K562 (cell line): Measurements from ENCODE around the gene KCNH2. TPM values are rescaled to one million over a fixed set of nuclear protein-coding genes. Genes with fewer than 3 reads are reported as not detected.

Source experiments
- CBFA2T2 ChIP-seq: fragments of 450-650 bp; conservative IDR thresholded peaks from 2 replicates; pipeline ENCODE4 v1.6.1; 2017; ENCODE audit warnings: mild to moderate bottlenecking
- ELF4 ChIP-seq: fragments of 450-650 bp; formaldehyde crosslinking; IDR thresholded peaks from 2 replicates; pipeline ENCODE4 v1.4.0; 2022; ENCODE audit warnings: missing genetic modification characterization
- FOXA3 ChIP-seq, 2 experiments: fragments of 450-650 bp in 1 of 2; sonication (generic) in 1 of 2; formaldehyde crosslinking; IDR thresholded peaks in 1 of 2; conservative IDR thresholded peaks in 1 of 2; 2 replicates each; pipeline versions ENCODE4 v1.4.0 to v1.8.0; 2020 to 2022; ENCODE audit warnings: mild to moderate bottlenecking in 2 of 2, missing genetic modification reagents in 1 of 2
- HDAC6 ChIP-seq: IDR thresholded peaks from 2 replicates; pipeline ENCODE4 v1.6.1; 2012; ENCODE audit warnings: low read depth, mild to moderate bottlenecking, control low read depth, inconsistent platforms, low read length, moderate library complexity
- MAFF ChIP-seq: IDR thresholded peaks from 2 replicates; pipeline ENCODE4 v1.6.1; 2012; ENCODE audit warnings: low read length, improper control_type of control experiment
- NFE2L1 ChIP-seq: fragments of 450-650 bp; IDR thresholded peaks from 2 replicates; pipeline ENCODE4 v1.6.1; 2016; ENCODE audit warnings: missing genetic modification characterization, low read depth, mild to moderate bottlenecking, missing compliant biosample characterization, moderate library complexity, borderline replicate concordance
- RAD51 ChIP-seq: fragments of 450-650 bp; IDR thresholded peaks from 2 replicates; pipeline ENCODE4 v1.7.1; 2016; ENCODE audit warnings: low read depth, mild to moderate bottlenecking, borderline replicate concordance
- RBM39 ChIP-seq: fragments of 200-400 bp; formaldehyde crosslinking; optimal IDR thresholded peaks from 2 replicates; pipeline ENCODE3; 2018; ENCODE audit warnings: low read depth, low read length
- ZBTB1 ChIP-seq: sonication (generic); formaldehyde crosslinking; IDR thresholded peaks from 2 replicates; pipeline ENCODE4 v1.8.1; 2023; ENCODE audit warnings: missing genetic modification reagents, low read depth, mild to moderate bottlenecking, borderline replicate concordance
- ZNF134 ChIP-seq: fragments of 250-450 bp; sonication (Bioruptor Pico); conservative IDR thresholded peaks from 2 replicates; pipeline ENCODE4 v1.4.0; 2020
- ZNF224 ChIP-seq: sonication (generic); formaldehyde crosslinking; IDR thresholded peaks from 2 replicates; pipeline ENCODE4 v1.8.0; 2022; ENCODE audit warnings: mild to moderate bottlenecking, missing genetic modification reagents
- ZNF444 ChIP-seq: fragments of 250-450 bp; sonication (Bioruptor Pico); IDR thresholded peaks from 2 replicates; pipeline ENCODE4 v1.4.0; 2020; ENCODE audit warnings: mild to moderate bottlenecking, moderate library complexity
- ZZZ3 ChIP-seq: fragments of 450-650 bp; IDR thresholded peaks from 2 replicates; pipeline ENCODE4 v1.6.1; 2016; ENCODE audit warnings: antibody characterized with exemption, mild to moderate bottlenecking, moderate library complexity
- polyA plus RNA-seq, 8 experiments: library from polyadenylated mRNA; depleted of rRNA in 4 of 8; stranded (reverse) in 5 of 8; unstranded in 3 of 8; fragments of >200 nt; fragmentation: Nextera tagmentation in 2 of 8; fragmentation: Illumina TruSeq in 1 of 8; extraction: Ambion mirVana in 2 of 8; extraction: Trizol in 1 of 8; gene quantifications; 2 replicates each; pipeline versions ENCODE4 v1.2.1 to v1.2.3, GENCODE V29; 2011 to 2014; ENCODE audit warnings: inconsistent platforms in 1 of 8, missing spikeins in 1 of 8
- total RNA-seq, 7 experiments: library from RNA; depleted of rRNA in 6 of 7; stranded (reverse); fragments of >200 nt in 6 of 7; fragmentation: Illumina TruSeq in 2 of 7; extraction: Trizol in 2 of 7; gene quantifications; 2 replicates each; pipeline versions ENCODE4 v1.2.1 to v1.2.3, GENCODE V29; 2011 to 2021; ENCODE audit warnings: low replicate concordance in 1 of 7
- TF ChIP-seq, protein P1 (sequence below), 2 experiments: fragments of 450-650 bp in 1 of 2; sonication (generic) in 1 of 2; formaldehyde crosslinking; conservative IDR thresholded peaks; 2 replicates each; pipeline versions ENCODE4 v1.4.0 to v1.8.1; 2020 to 2022; ENCODE audit warnings: mild to moderate bottlenecking in 1 of 2, missing genetic modification reagents in 1 of 2
- TF ChIP-seq, protein P2 (sequence below): fragments of 450-650 bp; formaldehyde crosslinking; IDR thresholded peaks from 2 replicates; pipeline ENCODE4 v1.4.0; 2020; ENCODE audit warnings: mild to moderate bottlenecking, moderate library complexity
- TF ChIP-seq, protein P3 (sequence below): fragments of 250-450 bp; sonication (Bioruptor Pico); IDR thresholded peaks from 2 replicates; pipeline ENCODE4 v1.5.0; 2021
- TF ChIP-seq, protein P4 (sequence below), 2 experiments: fragments of 450-650 bp; conservative IDR thresholded peaks; 2 replicates each; pipeline ENCODE4 v1.6.1; 2017; ENCODE audit warnings: mild to moderate bottlenecking in 2 of 2, moderate library complexity in 2 of 2
- TF ChIP-seq, protein P5 (sequence below): sonication (generic); formaldehyde crosslinking; IDR thresholded peaks from 2 replicates; pipeline ENCODE4 v1.8.0; 2022; ENCODE audit warnings: mild to moderate bottlenecking, missing genetic modification reagents

The KCNH2 gene
- total and polyA plus RNA-seq, 9 of the 15 experiments (the other 6 are each of a cell fraction or from before 2014, with no cell fraction given): 18.1 to 368 (median 218) TPM

DNA sequence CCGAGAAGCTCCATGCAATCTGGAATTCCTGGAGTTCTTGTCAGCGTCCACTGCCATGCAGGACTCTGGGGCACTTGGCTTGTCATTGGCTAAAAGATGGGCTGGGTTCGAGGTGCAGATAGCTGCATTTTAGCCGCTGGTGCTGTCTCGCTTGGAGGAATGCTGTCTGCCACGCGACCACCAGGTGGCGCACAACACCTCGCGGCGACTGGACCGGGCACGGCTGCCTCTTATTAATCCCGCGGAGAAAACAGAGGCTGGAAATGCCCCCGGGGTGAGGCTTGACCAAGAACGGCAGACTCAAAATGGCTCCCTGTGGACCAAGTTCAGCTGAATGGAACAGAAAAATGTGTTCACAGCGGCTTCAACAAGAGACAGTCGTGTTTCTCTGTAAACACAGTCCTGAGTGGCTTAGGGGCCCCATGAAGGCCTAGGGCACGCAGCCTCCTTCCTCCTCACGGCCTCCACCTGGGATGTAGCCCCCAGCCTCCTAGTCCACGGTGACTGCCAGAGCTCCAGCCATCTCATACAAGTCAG is 79.6 kb downstream of the KCNH2 start (continued):
- TF ChIP-seq, protein P1, sequence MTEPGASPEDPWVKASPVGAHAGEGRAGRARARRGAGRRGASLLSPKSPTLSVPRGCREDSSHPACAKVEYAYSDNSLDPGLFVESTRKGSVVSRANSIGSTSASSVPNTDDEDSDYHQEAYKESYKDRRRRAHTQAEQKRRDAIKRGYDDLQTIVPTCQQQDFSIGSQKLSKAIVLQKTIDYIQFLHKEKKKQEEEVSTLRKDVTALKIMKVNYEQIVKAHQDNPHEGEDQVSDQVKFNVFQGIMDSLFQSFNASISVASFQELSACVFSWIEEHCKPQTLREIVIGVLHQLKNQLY (CRISPR knock-in tag; conservative IDR thresholded peaks at IDR 0.05): no peak
- TF ChIP-seq HDAC6 (no peak), CBFA2T2 (no peak), ZBTB1 (CRISPR knock-in tag) (no peak), FOXA3 (CRISPR knock-in tag; conservative IDR thresholded peaks at IDR 0.05 in 1 of 2, IDR thresholded peaks at IDR 0.05 in 1 of 2) (no peak), ZNF224 (CRISPR knock-in tag) (no peak), RAD51 (0 out of 2 replicates have a peak, but pooled peaks have one; percentile 12), ZZZ3 (no peak), RBM39 (peak; percentile 65), ELF4 (CRISPR knock-in tag) (no peak), ZNF444 (CRISPR knock-in tag) (no peak), NFE2L1 (no peak), MAFF (no peak), ZNF134 (CRISPR knock-in tag) (no peak)
- TF ChIP-seq, protein P2, sequence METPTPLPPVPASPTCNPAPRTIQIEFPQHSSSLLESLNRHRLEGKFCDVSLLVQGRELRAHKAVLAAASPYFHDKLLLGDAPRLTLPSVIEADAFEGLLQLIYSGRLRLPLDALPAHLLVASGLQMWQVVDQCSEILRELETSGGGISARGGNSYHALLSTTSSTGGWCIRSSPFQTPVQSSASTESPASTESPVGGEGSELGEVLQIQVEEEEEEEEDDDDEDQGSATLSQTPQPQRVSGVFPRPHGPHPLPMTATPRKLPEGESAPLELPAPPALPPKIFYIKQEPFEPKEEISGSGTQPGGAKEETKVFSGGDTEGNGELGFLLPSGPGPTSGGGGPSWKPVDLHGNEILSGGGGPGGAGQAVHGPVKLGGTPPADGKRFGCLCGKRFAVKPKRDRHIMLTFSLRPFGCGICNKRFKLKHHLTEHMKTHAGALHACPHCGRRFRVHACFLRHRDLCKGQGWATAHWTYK (CRISPR knock-in tag): 0 out of 2 replicates have a peak, but pooled peaks have one; percentile 32
- TF ChIP-seq, protein P3, sequence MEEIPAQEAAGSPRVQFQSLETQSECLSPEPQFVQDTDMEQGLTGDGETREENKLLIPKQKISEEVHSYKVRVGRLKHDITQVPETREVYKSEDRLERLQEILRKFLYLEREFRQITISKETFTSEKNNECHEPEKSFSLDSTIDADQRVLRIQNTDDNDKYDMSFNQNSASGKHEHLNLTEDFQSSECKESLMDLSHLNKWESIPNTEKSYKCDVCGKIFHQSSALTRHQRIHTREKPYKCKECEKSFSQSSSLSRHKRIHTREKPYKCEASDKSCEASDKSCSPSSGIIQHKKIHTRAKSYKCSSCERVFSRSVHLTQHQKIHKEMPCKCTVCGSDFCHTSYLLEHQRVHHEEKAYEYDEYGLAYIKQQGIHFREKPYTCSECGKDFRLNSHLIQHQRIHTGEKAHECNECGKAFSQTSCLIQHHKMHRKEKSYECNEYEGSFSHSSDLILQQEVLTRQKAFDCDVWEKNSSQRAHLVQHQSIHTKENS (CRISPR knock-in tag): no peak
- TF ChIP-seq, protein P4, sequence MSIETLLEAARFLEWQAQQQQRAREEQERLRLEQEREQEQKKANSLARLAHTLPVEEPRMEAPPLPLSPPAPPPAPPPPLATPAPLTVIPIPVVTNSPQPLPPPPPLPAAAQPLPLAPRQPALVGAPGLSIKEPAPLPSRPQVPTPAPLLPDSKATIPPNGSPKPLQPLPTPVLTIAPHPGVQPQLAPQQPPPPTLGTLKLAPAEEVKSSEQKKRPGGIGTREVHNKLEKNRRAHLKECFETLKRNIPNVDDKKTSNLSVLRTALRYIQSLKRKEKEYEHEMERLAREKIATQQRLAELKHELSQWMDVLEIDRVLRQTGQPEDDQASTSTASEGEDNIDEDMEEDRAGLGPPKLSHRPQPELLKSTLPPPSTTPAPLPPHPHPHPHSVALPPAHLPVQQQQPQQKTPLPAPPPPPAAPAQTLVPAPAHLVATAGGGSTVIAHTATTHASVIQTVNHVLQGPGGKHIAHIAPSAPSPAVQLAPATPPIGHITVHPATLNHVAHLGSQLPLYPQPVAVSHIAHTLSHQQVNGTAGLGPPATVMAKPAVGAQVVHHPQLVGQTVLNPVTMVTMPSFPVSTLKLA (conservative IDR thresholded peaks at IDR 0.05): 0 out of 4 replicates have a peak, but pooled peaks of 1 of the 2 experiments have one; percentile 23
- TF ChIP-seq, protein P5, sequence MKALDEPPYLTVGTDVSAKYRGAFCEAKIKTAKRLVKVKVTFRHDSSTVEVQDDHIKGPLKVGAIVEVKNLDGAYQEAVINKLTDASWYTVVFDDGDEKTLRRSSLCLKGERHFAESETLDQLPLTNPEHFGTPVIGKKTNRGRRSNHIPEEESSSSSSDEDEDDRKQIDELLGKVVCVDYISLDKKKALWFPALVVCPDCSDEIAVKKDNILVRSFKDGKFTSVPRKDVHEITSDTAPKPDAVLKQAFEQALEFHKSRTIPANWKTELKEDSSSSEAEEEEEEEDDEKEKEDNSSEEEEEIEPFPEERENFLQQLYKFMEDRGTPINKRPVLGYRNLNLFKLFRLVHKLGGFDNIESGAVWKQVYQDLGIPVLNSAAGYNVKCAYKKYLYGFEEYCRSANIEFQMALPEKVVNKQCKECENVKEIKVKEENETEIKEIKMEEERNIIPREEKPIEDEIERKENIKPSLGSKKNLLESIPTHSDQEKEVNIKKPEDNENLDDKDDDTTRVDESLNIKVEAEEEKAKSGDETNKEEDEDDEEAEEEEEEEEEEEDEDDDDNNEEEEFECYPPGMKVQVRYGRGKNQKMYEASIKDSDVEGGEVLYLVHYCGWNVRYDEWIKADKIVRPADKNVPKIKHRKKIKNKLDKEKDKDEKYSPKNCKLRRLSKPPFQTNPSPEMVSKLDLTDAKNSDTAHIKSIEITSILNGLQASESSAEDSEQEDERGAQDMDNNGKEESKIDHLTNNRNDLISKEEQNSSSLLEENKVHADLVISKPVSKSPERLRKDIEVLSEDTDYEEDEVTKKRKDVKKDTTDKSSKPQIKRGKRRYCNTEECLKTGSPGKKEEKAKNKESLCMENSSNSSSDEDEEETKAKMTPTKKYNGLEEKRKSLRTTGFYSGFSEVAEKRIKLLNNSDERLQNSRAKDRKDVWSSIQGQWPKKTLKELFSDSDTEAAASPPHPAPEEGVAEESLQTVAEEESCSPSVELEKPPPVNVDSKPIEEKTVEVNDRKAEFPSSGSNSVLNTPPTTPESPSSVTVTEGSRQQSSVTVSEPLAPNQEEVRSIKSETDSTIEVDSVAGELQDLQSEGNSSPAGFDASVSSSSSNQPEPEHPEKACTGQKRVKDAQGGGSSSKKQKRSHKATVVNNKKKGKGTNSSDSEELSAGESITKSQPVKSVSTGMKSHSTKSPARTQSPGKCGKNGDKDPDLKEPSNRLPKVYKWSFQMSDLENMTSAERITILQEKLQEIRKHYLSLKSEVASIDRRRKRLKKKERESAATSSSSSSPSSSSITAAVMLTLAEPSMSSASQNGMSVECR (CRISPR knock-in tag): no peak
